GM19463 (cell line): Measurements from ENCODE around the gene NUDT14.

ENCODE experiments used
- ATAC-seq: cut with Tn5 transposase; IDR thresholded peaks from one replicate; pipeline ENCODE4 v1.9.1; 2021; ENCODE audit warnings: mild to moderate bottlenecking, moderate library complexity; ENCODE audit not compliant: unreplicated experiment

Gene NUDT14

DNA sequence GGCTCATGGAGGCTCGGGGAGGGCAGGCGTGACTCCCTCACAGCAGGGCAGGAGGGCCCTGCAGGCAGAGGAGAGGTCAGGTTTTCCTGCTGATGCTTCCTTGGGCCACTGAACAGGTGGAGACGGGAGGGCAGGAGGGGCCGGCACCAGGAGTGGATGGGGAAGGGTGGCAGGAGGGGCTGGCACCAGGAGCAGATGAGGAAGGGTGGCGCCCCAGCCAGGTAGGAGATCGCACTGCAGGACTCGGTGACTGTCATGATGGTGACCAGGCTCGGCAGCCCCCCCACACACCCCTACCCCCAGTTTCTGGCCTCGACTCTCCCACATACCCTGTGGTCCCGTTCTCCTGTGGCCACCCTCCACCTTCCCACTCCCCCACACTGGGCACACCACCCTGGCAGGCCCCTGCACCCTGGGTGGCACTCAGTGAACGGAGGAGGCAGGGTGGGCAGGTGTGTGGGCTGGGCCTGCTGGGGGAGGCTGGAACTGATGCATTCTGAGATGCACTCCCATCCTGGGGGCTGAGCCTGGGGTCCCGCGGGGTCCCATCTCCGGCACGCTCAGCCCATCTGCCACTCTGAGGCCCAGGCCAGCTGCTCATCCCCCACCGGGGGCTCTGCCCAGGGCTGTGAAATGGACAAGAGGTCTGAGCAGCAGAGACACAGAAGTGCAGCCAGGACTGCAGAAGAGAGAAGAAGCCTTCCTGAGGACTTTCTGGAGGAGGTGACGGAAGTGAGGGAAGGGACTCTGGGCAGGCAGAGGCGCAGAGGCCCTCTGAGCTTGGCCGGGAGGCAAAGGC, 2.8 kb downstream of the NUDT14 start:
- no peak for ATAC-seq

DNA sequence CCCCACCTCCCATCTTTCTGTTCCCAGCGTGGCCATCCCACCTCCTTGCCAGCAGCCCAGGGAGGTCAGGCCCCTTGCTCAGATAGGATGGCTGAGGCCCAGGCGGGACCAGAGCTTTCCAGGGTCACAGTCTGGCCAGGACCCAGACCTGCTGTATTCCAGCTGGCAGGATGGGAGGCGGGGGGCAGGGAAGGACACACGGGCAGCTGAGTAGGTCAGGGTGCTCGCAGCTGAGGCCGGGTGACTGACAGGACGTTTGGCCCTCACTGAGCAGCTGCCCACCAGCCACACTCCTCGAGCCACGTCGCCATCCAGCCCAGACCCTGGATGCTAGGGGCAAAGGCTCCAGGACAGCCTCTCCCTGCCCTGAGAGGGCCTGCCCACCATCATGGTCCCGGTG, 4.0 kb downstream of the NUDT14 start:
- ATAC-seq = no peak

DNA sequence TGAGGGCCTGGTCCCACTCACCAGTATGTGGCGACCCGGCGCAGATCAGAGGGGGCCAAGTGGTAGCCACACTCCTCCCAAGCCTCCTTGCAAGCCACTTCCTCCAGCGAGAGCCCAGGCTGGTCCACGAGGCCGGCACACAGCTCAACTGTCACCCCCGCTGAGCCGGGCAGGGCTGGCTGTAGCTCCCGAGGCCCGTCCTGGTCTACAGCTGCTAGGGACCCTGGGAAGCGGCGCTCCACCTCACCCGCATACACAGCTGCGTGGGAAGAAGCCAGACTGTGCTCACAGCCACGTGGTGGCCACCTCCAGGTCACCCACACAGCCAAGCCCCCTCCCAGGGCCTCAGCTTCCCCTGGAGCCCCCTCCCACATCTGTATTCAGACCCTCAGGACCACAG, 4.6 kb downstream of the NUDT14 start:
- no peak for ATAC-seq

DNA sequence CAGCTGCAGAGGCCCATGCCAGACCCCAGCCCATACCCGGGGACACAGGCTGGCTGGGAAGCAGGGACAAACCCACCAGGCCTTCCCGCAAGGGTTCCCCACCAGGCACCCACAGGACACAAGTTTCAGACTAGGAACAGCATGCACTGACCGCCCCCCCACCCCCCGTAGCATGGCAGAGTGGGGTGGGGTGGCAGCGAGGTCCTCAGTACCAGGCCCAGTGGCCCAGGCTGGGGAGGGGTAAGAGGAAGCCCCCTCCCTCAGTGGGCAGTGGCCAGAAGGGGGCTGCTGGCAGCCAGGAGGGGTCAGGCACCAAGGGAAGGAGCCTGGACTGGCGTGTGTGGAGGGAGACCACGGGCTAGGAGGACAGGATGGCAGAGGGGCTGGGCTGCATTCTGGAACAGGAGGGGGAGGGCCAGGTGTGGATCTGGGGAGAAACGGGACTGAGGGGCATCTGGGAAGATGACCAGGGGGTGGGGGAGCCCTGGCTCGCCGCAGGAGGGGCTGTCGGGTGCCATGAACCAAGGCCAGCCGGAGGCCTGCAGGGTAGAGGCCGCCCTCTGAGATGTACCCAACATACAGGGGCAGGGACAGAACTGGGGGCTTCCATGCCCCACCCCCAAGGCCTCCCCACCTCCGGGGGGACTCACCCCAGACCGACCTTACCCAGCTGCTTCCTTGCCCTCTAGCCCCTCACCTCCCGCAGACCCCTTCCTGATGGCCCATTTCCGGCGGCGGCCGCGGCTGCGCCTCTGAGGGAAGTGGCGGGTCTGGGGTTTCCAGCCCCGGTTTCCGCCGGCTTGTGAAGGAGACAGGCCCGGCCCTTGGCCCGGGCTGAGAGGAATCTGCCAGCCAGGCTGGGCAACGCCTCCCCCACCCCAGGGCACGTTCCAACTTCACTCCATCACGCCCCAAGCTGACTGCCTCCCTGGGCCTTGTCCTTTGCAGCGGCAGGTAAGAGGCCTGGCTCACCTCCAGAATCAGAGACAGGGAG, 6.9 kb downstream of the NUDT14 start:
- ATAC-seq = no peak

DNA sequence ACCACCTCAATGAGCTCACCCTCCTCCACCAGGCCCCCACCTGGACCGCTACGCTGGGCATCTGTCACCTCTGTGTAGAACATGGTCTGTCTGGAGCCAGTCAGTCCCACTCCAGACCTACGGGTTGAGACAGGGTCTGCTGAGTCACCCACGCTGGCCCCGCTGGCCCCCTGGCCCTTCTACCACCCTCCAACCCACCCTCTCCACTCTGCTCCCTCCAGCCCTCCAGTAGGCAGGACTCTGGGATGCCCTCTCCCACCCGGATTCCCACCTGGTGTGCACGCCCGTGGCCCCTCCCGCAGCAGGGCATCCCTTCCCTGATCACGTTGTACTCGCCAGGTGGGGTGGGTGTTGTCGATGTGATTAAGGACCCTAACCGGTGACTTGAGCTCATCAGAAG, 8.0 kb downstream of the NUDT14 start:
- no peak for ATAC-seq

DNA sequence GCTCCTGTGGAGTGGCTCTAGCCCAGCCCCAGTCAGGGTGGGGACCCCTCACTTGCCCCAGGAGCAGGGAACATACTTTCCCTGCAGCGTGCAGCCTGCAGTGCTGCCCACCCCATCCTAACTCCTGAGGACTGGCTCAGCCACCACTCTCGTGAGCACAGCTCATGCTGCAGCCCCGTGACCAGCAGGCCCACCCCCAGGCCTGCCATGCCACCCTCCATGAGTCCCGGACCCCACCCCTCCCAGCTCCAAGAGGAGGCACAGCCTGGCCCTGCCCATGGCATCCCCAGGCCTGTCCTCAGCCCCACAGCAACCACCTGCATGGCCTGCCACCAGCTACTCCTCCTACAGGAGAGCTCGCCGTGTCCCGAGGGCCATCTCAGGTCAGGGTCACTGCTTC, 8.6 kb downstream of the NUDT14 start:
- ATAC-seq = no peak

DNA sequence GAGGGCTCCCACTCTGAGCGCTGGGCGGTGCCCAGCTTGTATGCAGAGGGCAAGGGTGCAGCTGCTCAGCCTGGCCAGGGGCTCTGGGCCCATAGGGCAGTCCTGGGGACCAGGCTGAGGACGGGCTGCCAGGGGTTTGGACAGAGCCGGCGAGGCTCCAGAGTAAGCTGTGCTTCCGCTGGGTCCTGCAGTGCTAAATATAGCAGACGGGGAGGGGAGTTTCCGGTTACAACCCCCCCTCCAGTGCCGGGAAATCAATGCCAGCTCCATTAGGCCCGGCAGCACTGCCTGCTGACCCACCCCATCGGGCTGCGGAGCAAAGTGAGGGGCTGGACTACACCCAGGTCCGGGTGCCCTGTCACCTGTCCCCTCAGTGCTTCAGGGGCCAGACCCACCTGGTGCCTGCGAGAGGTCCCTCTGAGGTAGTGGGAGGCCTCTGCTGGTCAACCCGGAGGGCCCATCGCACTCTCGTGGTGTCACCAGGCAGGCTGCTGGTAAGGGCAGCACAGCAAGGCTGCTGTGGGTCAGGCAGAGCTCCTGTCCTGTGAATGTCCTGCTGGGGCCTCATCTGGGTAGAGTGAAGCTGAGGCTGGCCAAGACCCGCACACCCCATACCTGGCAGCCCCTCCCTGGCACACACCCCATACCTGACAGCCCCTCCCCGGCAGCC, 10.0 kb downstream of the NUDT14 start:
- ATAC-seq = no peak

DNA sequence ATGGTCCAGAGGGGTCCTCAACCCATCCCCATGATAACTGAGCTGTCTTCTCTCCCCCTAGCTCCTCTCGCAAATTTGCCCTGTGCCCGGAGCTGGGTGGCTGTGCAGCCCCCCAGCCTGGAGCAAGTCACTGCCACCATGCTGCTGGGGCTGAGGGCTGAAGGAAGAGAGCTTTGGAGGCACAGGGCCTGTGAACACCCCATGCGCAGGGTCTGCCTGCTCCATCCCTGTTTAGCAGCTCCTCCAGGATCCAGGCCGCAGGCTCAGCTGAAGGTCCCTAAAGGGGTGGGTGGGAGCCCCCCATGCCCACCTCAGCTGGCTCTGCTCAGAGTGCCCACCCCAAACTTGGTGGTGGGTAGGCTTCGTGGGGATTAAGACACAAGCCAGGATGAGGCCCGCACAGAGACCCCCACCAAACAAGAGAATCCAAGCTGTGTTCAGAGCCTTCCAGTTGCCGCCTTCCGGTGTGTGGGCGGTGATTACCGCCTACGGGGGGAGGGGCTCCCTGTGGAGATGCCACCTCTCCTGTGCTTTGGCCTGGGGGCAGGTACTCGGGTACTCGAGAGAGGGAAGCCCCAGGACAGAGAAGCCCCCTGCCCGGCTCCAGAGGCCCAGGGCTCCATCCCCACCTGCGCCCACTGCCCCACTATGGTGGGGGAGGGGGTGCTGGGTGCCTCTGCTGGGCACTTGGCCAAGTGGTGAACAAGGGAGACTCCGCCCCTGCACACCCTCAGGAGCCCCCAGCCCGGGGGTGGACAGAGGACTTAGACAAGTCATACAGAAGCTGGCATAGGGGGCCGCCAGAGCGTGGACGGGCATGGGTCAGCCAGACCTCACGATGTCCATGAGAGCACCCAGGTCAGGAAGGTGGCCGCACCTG, 11.1 kb downstream of the NUDT14 start:
- no peak for ATAC-seq

DNA sequence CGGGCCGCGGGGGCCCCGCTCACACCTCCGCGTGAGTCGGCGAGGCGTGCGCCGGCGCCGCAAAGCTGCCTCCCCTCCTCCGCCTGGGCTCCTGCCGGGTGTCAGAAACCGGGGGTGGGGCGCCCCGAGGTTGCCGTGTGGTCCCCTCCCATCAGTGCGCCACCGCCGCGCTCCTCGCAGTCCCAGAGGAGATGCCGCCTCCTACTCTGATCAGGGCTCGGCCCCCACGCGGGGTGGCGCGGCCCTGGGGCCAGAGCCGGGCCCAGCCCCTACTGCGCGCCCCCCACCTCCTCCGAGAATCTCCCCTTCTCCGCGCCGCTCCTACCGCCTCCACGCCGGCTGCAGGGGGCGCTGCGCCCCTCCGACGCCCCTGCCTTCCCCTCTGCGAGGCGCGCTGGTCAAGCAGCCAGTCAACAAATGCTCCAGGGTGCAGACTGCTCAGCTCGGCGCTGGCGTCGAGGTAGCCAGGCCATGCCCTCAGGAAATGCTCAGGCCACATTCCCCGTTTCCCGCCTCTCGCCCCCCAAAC, 12.1 kb downstream of the NUDT14 start:
- no peak for ATAC-seq

DNA sequence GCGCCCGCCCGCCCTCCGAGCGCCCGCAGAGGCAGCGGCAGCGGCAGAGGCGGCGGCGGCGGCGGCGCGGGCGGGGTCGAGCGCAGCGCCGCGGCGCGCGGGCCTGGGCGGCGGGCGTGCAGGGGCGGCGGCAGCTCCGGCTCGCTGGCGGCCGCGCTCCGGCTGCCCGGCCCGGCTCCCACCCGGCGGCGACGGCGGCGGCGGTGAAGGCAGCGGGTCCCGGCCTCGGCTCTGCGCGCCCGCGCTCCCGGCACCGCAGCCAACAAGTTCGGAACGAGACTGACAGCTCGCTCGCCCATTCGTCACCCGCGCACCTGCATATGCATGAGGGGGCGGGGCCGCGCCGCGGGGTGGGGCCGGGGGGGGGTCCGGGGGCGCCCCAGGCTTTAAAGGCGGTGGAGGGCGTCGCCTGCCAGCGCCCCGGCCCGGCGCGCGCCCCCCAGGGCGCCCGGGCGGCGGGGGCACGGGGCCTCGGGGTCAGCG, 12.6 kb downstream of the NUDT14 start, which contains the start of gene JAG2:
Gene JAG2 (minus strand): TSS at position 281 of the 483 bp plus-strand sequence. CDS start 356 bp downstream, outside the sequence.
- no peak for ATAC-seq

DNA sequence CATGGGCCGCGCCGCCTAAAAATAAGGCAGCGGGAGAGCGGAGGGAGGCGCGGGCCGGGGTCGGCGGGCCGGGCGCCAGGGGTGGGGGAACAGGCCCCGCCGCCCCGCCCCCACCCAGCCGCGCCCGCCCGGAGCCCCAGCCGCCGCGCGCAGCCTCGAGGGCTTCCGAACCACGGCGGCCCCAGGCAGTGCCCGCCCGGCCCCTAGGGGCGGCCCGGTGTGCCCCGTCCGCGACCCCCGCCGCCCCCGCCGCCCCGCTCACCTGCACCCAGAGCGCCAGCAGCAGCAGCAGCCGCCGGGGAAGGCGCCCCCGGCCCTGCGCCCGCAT, 13.1 kb downstream of the NUDT14 start:
- ATAC-seq = no peak

DNA sequence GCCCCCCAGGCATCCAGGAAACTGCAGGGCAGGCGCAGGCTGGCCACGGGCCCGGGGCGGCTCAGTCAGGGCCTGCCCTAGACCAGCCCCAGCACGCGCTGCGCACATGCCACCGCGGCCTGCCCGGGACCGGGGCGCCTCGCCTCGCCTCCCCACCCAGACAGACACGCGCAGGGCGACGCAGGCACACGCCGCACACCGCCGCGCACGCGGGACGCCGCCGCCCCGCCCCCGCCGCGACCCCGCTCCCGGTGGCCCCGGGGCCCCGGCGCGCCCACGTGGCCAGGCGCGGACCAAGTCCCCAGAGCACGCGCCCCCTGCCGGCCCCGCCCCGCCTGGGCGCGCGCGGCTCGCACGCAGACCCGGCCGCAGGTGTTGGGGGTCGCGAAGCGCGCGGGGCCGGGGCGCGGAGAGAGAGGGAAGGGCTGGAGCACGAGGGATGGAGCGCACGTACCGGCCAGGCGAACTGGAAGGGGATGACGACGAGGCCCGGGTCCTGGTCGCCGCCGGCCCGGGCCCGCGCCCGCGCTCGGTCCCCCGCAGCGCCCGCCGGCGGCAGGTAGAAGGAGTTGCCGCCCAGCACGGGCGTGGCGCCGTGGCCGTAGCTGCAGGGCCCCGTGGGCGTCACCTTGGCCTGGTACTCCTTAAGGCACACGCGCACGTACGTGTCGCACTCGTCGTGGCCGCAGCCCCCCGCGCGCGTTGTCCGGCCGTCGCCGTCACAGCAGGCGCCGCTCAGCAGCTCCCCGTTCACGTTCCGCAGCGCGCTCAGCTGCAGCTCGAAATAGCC, 13.6 kb downstream of the NUDT14 start:
- ATAC-seq = no peak

DNA sequence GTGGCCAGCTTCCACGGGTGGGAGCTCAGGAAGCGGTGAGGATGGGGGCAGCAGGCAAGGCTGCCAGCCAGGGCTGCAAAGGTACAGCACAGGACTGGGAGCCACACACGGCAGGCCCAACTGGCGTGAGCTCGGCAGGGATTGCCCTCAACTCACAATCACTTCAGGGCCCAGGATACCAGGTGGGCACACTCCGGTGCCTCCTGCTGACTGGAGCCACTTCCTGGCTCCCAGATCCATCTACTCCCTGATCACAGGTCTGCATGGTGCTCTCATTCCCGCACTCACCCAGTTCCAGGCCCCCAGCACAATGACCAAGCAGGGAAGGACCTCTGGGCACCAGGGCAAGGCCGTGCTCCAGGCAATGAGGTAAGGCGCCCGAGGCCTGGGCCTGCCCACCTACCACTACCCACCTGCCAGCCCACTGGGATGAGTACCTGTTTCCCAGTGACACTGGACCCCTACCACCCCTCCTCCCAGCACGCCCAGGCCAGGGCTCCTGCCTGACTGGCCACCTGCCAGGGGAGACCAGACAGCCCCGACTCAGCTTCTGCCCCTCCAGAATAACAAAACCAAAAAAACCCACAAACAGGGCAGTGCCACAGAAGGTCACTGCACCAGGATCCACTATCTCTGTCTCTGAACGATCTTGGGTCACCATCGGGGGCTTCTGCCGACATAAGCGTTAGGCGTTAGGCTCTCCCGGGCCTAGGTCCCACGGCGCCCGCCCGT, 14.4 kb downstream of the NUDT14 start:
- no peak for ATAC-seq

DNA sequence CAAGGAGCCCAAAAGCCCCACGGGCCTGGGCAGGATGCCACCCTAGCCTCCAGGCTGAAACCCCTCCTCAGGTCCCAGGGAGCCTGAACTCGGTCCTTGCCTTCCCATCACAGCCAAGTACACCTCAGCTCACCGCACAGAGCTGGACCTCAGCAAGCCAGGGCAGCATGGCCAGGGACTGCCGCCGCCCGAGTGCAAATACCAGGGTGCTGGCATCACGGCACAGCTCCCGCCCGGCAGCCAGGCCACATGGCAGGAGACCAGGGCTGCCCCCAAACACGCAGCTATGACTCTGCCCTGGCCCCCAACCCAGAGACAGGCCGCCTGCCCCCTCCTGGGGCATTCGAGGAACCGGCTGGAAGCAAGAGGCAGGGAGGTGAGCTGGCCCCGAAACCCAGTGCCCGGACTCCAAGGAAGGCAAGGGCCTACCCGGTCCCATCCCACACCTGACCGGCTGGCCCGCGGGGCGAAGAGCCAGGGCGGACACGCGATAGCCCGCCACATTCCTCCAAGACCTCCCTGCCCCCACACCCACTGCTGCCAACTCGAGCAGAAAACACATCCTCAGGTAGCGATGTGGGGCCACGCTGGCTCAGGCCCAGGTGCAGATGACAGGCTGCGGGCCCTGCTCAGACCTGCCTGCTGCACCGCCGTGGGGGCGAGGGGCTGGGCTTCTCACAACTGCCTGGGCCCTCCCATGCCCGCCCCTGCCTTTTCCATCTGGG, 15.2 kb downstream of the NUDT14 start:
- ATAC-seq = no peak

DNA sequence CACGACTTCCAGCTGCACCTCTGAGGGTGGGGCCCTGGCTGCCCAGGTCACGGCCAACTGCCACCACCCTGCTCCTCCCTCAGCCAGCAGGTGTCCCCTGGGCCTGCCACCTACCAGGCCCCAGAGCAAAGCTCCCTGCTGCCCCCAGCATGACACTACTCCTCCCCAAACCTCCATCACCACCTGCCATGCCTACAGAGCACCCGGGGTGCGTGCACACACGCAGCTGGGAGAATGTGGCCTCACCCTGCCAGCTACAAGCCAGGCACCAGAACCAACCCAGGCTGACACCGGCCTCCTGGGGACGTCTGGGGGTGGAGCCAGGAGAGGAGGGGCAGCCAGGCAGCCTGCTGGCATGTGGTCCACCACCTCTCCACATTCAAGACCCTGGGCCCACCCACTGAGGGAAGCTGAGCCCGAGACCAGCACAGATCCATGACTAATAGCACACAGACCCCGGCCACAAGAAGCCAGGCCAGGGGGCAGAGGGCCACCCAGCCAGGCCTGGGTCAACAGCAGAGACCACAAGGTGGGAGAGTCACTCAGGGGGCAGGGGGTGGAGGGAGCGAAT, 15.9 kb downstream of the NUDT14 start:
- ATAC-seq = no peak

DNA sequence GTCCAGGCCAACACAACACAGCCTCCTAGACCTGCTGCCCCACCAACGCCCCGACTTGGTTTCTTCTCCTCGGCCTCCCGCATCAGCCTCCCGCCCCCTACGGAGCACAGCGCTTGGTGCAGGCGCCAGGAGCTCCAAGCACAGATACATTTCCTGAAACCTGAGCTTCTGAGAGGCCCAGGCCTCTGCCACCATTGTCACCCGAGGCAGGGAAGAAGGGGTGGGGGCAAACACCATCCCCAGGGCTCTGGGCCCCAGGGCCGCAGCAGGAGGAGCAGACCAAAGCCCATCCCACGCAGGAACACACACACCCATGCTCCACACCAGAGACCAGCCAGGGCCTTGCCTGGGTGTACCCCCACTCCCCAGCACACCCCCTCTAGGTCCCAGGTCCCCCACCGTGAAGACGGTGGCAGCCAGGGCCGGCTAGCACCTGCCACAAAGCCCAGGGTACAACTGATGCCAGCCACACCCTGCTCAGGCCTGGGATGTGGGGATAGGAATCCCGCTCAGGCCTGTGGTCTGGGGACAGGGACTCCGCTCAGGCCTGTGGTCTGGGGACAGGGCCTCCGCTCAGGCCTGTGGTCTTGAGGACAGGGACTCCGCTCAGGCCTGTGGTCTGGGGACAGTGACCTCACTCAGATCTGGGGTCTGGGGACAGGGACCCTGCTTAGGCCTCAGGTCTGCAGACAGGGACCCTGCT, 17.9 kb downstream of the NUDT14 start:
- no peak for ATAC-seq

DNA sequence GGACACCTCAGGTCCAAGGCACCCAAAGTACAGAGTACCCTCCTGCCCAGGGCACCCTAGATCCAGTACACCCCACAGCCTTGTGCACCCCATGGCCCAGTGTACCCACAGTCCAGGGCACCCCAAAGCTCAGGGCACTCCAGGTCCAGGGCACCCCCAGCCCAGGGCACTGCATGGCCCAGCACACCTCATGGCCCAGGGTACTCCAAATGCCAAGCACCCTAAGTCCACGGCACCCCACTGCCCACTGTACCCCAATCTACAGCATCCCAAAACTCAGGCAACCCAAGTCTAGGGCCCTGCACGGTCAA, 18.5 kb downstream of the NUDT14 start:
- ATAC-seq = no peak
